ENCODE results near the gene SLC12A8.

SLC12A8 gene

DNA sequence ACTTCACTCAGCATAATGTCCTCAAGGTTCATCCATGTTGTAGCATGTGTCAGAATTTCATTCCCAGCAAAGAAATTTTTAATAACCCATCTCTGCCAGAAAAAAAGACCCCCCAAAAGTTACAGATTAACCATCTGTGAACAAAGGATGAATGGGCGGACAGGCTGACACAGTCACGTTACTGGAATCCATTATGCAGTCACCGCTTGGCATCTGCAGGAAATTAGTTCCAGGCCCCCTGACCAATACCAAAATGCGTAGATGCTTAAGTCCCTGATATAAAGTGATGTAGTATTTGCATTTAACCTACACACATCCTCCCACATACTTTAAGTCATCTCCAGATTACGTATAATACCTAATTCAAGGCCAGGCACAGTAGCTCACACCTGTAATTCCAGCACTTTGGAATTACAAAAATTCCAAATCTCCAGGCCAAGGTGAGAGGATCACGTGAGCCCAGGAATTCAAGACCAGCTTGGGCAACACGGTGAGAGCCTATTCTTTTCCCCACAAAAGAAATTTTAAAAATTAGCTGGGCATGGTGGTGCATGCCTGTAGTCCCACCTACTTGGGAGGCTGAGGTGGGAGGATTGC lies 1.5 kb upstream of the SLC12A8 start:
- no peak for DNase-seq (ENCODE audit: low read depth)

DNA sequence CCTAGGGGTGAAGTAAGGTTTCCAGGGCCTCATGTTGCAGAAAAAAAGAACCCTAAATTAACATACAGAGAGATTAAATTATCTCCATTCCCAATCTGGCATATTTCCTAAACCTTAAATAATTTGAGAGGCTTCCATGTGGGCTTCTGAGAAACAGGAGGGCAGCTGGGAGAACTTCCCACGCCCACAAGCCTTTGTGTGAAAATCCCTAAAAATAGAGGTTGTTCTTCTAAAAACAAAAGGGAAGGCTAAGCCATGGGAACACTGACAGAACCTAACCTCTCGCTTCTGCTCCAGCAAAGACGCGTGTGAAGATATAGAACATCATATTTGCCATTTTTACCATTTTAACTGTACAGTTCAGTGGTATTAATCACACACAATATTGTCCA lies 812 bp upstream of the SLC12A8 start:
- DNase-seq (ENCODE audit: low read depth) = no peak

DNA sequence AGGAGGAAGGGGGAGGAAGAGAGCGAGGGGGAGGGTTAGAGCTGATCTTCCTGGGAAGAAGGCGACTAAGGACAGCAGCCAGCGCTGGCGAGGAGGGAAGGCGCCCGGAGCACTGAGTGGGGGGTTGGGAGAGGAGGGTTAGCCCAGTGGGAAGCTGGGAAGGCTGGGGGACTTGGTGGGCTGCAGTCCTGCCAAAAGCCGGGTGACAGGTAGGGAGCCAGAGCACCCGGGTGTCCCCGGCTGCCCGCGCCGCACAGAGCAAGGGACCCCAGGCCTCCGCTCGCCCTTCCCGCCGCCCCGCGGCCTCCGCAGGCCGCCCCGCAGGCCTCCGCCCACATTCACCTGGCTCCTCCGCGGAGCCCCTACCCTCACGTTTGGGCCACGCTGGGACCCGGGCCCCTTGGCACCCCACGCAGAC lies 448 bp downstream of the SLC12A8 start:
- DNase-seq (ENCODE audit: low read depth) = no peak

DNA sequence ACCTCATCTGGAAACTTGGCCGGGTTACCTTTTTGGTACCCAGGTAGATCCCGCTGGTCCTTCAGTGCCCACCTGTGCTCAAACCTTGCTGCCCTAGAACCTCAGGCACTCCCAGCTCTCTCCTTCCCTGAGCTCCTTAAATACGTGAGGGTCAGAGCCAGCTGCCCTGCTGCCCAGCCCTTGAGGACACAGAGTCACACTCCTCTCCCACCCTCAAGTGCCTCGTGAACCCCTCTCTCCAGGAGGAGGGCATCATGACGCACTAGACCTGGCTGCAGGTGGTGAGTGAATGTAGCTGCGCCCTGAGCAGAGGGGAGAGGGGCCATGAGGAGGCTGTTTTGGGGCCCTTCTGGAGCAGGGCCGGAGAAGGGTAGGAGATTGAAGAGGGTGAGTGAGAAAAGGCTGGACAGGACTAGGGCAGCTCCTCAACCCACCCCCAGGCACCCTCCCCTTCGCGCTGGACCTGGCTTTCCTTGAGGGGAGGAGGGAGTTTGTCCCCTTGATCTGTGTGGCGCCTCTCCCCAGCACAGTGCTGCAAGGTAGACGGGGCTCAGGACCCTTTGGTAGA lies 941 bp downstream of the SLC12A8 start:
- no peak for DNase-seq (ENCODE audit: low read depth)

DNA sequence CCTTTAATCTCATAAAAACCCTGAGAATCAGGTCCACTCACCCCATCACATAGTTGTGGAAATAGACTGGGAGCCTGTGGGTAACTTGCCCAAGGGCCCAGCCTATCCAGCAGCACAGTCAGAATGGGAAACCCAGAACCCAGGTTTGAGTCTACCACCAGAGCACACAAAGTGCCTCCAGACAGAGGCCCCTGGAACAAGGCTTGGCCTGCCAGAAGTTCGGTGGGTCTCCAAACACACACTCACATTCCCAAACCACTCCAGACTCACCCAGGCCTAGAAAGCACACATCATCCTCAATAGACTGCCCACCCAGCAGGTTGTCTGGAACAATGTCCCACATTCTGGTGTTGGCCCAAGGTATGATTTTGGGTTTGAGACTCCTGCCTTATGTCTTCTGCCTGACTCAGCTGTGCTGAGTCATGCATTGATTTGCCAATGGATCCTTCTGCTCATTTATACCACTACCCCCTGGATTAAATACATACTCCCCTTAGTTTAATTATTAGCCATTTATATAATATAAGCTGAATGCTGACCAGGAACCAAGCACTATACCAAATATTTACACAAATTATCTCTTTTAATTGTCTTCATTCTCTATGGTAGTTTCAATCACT lies 4.5 kb downstream of the SLC12A8 start:
- no peak for DNase-seq (ENCODE audit: low read depth)

DNA sequence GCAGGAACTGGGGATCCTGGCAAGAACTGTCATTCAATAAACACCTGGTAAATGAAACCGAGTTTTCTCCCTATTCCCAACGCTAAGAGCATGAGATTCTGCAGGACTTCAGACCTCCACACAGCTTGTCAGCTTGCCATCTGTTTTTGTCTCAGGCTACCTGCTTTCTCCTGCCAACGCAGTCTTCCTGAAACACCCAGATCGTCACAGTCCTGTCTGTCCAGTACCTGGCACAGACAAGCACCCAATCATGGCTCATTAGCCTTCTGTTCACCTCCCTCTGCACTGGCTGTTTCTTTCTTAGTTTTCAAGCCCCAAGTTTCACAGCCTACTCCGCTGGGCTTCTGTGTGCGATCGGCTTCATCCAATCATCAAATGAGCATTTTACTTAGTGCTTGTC lies 5.0 kb downstream of the SLC12A8 start:
- DNase-seq (ENCODE audit: low read depth) = no peak

DNA sequence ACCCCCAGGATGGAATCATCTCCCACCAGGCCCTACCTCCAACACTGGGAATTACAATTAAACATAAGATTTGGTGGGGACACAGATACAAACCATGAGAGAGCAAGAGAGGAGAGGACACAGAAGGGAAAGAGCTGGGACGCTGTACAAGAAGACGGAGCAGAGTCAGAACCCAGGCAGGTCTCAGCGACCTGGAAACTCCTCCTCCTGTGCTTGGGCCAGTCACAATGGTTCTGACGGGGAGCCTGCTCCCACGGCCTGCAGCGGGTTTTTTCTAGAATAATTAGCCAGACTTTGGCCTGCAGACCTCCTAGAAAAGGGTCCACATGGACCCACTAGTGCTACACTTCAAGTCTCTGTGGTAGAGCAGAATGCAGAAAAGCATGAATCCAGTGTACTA lies 5.6 kb downstream of the SLC12A8 start:
- no peak for DNase-seq (ENCODE audit: low read depth)

DNA sequence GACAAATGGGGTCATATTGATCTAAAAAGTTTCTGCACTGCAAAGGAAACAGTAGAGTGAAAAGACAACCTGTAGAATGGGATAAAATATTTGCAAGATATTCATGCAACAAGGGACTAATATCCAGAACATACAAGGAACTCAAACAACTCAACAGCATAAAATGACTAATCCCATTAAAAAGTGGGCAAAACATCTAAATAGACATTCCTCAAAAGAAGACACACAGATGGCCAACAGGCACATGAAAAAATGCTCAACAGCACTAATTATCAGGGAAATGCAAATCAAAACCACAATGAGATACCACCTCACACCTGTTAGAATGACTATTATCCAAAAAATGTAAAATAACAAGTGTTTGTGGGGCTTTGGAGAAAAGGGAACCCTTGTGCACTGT lies 8.8 kb downstream of the SLC12A8 start:
- no peak for DNase-seq (ENCODE audit: low read depth)

DNA sequence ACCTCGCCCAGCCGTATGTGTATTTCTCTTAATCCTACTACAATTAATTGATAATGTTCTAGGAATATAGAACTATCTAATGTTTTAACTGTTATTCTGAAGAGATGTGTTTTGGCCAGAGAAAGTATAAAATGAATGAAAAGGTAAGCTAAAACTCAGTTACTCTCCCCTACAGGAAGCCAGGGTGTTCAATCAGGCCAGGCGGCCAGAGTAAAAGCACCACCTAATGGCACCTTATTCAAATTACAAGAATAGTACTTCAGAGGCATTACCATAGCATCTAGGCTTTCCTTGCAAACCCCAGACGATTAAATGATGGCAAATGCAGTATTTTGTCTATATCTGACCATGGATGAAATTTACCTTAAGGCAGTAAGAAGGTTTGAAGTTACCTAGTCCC lies 10.4 kb downstream of the SLC12A8 start:
- no peak for DNase-seq (ENCODE audit: low read depth)

DNA sequence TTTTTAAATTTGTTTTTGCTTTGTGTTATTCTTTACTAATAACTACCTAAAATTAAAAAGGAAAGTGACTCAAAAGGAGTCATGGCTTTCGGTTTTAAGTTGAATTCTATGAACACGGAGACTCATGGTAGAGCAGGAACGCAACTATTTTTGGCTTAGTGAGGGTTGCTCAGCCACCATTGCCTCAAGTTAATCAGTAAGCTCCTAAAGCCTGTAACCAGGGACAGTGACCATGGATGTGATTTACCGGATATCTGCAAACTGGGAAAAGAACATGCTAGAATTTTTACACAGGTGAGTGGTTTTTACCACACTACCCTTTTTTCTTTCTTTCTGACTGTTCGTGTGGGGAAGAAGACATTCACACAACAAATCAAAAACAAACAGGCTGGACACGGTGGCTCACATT lies 11.8 kb downstream of the SLC12A8 start:
- no peak for DNase-seq (ENCODE audit: low read depth)

DNA sequence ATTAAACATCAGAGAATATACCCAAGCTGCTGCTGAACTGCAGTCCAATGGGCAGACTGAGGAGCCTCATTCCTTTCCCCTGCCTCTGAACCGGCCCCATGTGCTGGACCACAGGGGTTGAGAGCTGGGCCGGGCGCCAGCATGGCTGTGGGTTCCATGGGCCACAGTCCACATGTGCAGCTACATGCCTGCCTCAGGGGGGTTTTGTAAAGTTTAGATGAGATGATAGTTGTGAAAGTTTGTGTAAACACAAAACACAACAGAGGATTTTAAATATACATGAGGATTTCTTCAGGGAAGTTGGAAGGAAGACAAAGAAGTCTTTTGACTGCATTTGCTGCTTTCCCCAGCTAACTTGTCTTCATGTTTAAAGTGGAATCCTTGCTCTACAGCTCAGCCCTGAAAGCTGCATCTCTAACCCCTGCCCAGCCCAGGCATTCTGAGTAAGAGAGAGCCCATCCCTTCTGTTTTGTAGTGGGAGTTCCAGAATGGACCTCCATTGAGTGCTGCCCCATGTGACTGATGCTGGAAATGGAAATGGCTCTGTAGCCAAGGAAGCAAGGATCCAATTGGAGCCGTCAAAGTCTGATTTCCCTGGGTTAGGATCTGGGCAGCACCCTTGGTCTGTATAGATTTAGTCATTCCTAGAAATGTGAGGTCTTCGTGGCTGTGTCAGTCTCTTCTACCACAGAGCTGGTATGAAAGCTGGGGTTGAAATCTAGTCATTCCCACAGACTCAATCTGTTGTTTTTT lies 17.5 kb downstream of the SLC12A8 start:
- DNase-seq (ENCODE audit: low read depth) = no peak

DNA sequence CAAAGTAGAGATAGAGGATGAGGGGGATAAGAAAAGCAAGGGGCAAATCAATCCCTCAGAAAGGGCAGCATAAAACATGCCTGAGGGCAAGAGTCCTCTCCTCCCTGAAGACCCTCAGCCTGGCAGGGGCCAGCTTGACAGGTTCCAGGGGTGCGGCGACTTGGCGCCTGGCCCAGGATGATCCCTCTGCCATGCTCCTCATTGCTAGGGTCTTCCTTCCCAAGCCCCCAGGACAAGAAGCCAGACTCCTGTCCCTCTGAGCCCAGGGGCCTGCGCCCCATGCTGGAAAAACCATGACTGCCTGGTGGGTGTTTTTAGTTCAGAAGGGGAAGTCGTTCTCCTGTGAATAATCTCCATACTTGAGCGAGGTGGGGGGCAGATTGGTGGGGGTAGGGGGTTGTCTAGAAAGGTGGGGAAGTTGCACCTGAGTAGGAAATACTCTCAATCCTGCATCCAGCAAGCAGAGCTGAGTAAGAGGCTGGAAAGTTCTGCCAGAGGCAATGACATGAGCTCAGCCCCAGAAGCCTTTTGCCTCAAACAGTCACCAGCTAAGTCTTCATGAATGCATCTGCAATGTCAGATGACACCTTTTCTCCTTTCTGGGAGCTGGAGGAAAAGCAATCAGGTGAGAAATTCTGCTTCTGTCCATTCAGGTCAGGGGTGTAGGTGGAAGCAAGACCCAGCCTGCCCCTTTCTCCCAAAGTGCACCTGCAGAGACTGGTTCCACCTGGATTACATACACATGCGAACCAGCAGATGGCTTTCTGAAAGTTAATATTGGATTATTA lies 18.3 kb downstream of the SLC12A8 start:
- DNase-seq (ENCODE audit: low read depth) = no peak

DNA sequence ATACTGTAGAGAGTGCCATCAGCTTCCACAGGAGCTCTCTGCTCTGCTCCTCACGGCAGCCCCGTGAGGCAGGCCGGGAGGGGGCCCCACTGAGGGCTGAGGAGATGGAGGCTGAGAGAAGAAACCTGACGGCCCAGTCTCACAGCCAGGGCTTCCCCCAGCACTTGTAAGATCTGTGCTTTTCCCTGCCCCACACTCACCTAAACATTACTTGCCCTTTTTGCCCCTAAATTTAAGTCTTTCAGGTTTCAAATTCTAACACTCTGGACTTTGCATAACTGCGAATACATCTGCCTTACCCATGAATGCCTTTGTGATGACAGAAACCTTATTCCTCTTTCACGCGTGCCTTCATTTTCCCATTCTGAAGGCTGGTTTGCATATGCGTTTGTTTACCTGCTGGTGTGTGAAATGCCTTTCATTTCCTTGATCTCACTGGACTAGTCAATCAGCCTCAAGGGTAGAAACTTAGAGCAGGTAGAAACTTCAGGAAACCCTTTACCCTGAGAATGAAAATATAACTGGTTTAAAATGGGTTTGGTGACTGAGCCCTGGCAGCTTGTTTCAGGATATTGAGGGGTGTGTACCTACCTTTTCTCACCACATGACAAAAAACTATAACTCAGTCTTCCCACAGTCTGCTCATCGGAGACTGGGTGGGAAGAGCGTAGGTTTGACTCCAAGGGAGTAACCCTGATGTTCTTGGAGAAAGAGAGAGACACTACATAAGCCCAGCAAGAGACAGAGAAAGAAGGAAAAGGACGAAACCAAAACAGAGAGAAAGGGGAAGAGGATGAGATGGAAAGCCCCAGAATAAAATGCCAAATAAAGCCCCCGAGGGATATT lies 20.1 kb downstream of the SLC12A8 start:
- no peak for DNase-seq (ENCODE audit: low read depth)

DNA sequence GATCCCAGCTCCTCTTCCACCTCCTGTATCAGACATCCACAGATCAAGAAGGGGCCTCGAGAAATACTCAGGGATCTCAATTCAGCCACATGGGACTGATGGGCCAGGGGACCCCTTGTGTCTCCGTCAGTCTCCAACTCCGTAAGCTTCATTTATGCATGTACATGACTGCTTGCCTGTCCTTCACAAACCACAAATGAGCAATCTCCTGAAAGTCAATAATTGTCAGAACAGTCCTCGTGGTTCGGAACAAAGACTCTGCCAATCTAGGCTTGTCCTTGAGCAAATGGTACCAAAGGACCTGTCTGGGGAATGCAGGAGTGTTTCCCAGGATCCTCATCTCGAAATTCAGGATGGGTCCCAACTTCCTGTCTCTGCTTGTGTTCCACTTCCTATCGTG lies 20.8 kb downstream of the SLC12A8 start:
- DNase-seq (ENCODE audit: low read depth) = no peak

DNA sequence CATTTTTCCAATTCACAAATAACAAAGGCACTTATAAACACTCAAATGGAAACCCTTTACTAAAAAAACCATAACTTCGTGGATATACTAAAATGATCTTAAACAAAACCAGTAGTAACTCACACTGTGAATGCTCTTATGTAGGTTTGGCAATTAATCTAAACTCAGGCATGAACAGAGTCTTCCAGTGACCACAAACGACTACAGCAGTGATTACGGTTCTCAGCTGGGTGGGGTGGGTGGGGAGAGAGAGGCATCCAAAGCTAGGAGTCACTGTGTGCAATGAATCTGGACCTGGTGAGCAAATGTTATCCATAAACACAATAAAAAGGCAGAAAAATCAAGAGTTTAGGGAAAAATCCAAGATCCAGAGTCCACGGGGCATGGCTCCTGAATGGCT lies 21.3 kb downstream of the SLC12A8 start:
- no peak for DNase-seq (ENCODE audit: low read depth)

DNA sequence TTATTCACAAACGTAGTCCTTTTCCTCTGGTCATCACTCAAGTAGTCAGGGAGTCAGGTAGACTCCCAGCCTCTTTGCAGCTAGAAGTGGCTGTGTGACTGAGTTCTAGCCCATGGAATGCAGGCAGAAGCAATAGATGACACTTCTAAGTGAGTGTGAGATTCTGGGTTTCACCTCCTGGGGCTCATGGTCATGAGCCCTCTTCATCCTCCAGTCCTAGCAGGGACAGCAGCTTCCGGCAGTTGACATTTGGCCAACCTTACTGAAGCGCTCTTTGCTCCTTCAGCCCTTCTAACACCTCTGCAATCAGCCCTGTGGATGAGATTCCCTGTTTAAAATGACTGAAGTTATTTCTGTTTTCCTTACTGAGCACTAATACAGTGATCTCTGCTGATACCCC lies 21.8 kb downstream of the SLC12A8 start:
- DNase-seq (ENCODE audit: low read depth) = no peak

DNA sequence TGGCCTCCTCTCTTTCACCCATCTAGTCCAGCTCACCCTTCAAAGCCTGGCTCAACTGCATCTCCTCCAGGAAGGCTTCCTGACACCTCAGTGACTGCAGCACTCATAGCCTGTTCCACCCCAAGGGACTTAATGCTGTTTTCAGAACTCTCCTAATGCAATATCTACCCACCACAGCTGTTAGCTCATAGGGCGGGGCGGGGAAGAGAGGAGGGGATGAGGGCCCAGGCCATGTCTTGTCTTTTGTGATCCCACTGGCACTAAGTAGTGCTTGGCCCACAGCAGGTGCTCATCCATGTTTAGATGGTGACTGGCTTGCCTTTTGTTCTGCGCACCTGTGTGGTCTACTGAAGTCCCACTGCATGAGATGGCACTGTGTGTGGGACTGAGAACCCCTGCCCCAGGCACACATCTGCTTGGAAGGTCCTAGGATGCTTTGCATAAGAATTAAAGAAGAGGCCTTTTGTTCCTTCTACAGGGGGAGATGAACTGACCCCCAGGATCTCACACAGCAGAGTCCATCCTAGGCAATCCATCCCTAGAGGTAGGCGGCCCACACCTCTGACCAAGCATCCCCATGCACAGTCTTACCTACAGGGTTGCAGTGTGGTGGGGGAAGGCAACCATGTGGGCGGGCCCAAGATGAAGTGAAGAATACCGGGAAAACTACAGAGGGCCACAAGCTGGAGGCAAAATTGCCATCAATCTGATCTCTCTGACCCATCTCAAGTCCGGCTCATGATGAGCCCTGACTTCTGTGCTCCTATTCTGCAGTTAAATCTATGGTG lies 23.0 kb downstream of the SLC12A8 start:
- DNase-seq (ENCODE audit: low read depth) = no peak

DNA sequence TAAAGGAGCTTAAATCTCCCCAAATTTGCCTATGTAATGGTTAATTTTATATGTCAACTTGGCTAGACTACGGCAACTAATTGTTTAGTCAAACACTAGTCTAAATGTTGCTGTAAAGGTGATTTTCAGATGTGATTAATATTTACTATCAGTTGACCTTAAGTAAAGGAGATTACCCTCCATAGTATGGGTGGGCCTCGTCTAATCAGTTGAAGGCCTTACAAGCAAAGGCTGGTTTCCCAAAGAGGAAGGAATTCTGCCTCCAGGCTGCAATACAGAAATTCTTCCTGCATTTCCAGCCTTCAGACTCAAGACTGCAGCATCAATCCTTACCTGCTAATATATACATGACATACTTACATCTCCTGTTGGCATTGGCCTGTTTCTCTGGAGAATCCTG lies 23.6 kb downstream of the SLC12A8 start:
- DNase-seq (ENCODE audit: low read depth) = no peak

DNA sequence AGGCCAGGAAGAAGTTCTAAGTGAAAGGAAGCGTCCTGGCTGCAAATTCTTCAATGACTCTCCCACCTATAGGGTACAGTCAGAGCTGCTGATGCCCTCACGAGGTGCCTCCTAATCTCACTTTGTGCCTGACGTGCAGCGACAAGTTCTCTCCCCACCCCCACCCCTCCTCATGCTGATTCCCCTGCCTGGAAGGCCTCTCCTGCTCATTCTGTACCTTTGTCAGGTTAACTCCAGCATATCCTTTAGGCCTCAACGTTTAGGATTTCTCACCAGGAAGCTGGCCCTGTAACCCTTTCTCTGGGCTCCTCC lies 25.0 kb downstream of the SLC12A8 start:
- DNase-seq (ENCODE audit: low read depth) = no peak

DNA sequence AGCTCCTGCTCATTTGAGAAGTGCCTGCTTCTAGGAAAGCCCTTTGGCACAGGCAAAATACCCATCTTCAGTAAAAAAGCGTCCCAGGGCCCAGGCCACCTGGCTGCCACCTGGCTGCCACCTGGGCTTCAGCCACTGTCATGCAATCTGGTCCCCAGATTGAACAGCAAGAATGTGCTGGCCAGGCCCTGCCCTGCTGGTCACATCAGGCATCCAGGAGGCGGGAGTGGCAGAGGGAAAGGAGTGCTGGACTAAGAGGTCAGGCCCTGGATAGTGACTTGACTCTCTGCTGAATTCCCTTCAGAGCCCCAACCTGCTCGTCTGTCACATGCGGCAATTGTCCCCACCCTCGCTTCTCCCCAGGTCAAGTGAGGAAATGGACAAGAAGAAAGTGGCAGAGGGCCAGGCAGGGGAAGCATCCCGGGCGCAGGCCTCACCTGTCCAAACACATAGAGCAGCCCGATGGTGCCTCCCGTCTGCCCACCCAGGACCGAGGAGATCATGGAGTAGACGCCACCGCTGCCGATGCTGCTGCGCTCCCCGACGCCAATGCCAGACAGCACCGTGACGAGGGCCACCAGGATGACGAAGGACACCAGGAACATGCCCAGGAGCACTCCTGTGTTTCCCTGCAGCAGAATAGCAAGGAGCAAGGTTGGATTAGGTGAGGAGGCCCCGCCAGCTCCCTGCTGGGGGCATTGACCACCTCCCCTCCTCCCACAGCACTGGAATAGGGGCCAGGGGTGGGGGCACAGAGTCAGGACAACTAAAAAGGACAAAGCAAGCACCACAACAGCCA lies 25.5 kb downstream of the SLC12A8 start:
- DNase-seq (ENCODE audit: low read depth) = no peak

Data from activated gamma-delta T cell treated with anti-CD3 and anti-CD28 coated beads, Interleukin-2, amount 50 U/mL, for 16 hours (primary cell).